HepG2 (cell line): ENCODE measurements around the gene ATP6V1C2. TPM values are rescaled to one million over a fixed set of nuclear protein-coding genes. Genes with fewer than 3 reads are reported as not detected.

ENCODE experiments used
- ATAC-seq: fragments of 200-7000 bp; cut with Tn5 transposase; 3 replicates; pipeline ENCODE4 v1.9.1; 2020; ENCODE audit warnings: mild to moderate bottlenecking, moderate library complexity
- BruUV-seq: library from RNA; stranded (reverse); fragments of 400-500 nt; replicated peaks from 2 replicates; lab custom pipeline; 2021; lab: Mats Ljungman, UMichigan
- CTCF ChIA-PET: fragments of 300-600 bp; formaldehyde crosslinking; extraction: SDS; loops from one replicate; lab custom pipeline; 2021; ENCODE audit warnings: low total read pairs, inconsistent platforms, low intra/inter-chr PET ratio; lab: Yijun Ruan, JAX
- POLR2A ChIA-PET: fragments of 350-600 bp; sonication (Branson Sonifier 250); formaldehyde crosslinking; loops from one replicate; lab custom pipeline; 2020; ENCODE audit warnings: antibody characterized with exemption, inconsistent platforms; lab: Yijun Ruan, JAX
- DNase-seq: peaks from one replicate; pipeline ENCODE4 v3.0.0-alpha.2; 2015; ENCODE audit warnings: low spot score
- FAIRE-seq: peaks from 3 replicates; lab custom pipeline; 2011; peaks lifted over from hg19 to GRCh38; lab: Jason Lieb, UNC
- H2AFZ ChIP-seq: one replicate; pipeline ENCODE4 v1.6.1; 2011; ENCODE audit warnings: low read length, inconsistent platforms
- H3K27ac ChIP-seq: fragments of 300-600 bp; 3 replicates; pipeline ENCODE4 v1.8.0; 2011; ENCODE audit warnings: mixed run types, mild to moderate bottlenecking, mixed read lengths, low read length, inconsistent platforms; ENCODE audit not compliant: insufficient read depth; ENCODE audit errors: extremely low read length
- H3K27me3 ChIP-seq, 2 experiments: fragments of 200-600 bp in 1 of 2; 2 replicates in 1 of 2; 3 replicates in 1 of 2; pipeline versions ENCODE4 v1.6.0 to v1.8.0; 2011; ENCODE audit warnings: low read length in 2 of 2, mild to moderate bottlenecking in 2 of 2, moderate library complexity in 2 of 2, inconsistent platforms in 1 of 2; ENCODE audit not compliant: insufficient read depth in 2 of 2, control insufficient read depth in 1 of 2
- H3K36me3 ChIP-seq, 2 experiments: fragments of 200-600 bp in 1 of 2; replicated peaks in 1 of 2; 2 replicates in 1 of 2; 3 replicates in 1 of 2; pipeline versions ENCODE4 v1.5.1 to v1.8.0; 2011; ENCODE audit warnings: low read length in 2 of 2, inconsistent platforms in 1 of 2; ENCODE audit not compliant: insufficient read depth in 2 of 2, control insufficient read depth in 1 of 2
- H3K4me1 ChIP-seq: 2 replicates; pipeline ENCODE4 v1.5.1; 2012; ENCODE audit warnings: low read length, inconsistent platforms; ENCODE audit not compliant: insufficient read depth
- H3K4me2 ChIP-seq: 2 replicates; pipeline ENCODE4 v1.6.0; 2011; ENCODE audit warnings: low read depth, low read length, inconsistent platforms
- H3K4me3 ChIP-seq, 3 experiments: fragments of 200-600 bp in 1 of 3; sonication (generic), shearing (Covaris generic) in 1 of 3; replicated peaks in 1 of 3; 2 replicates each; pipeline ENCODE4 v1.5.1; 2011 to 2016; ENCODE audit warnings: low read length in 3 of 3, inconsistent platforms in 2 of 3, low read depth in 2 of 3, mild to moderate bottlenecking in 2 of 3, control low read depth in 1 of 3, mixed read lengths in 1 of 3; ENCODE audit not compliant: insufficient read depth in 1 of 3
- H3K79me2 ChIP-seq: one replicate; pipeline ENCODE4 v1.6.1; 2011; ENCODE audit warnings: low read length, inconsistent platforms; ENCODE audit not compliant: insufficient read depth
- H3K9ac ChIP-seq: 2 replicates; pipeline ENCODE4 v1.6.0; 2011; ENCODE audit warnings: mild to moderate bottlenecking, low read depth, low read length, inconsistent platforms; ENCODE audit not compliant: insufficient read depth
- H3K9me3 ChIP-seq: 2 replicates; pipeline ENCODE4 v1.5.1; 2012; ENCODE audit warnings: mild to moderate bottlenecking, low read length
- H4K20me1 ChIP-seq: 2 replicates; pipeline ENCODE4 v1.6.0; 2011; ENCODE audit warnings: inconsistent platforms, mild to moderate bottlenecking, low read length, moderate library complexity; ENCODE audit not compliant: insufficient read depth
- ARHGAP35 ChIP-seq: sonication (generic); formaldehyde crosslinking; IDR thresholded peaks from 2 replicates; pipeline ENCODE4 v1.9.0; 2022; ENCODE audit warnings: mild to moderate bottlenecking, inconsistent platforms, moderate library complexity, missing genetic modification reagents, borderline replicate concordance
- CEBPB ChIP-seq: IDR thresholded peaks from 2 replicates; pipeline ENCODE4 v1.6.1; 2011; ENCODE audit warnings: low read depth, low read length, improper control_type of control experiment, borderline replicate concordance
- EEA1 ChIP-seq: sonication (generic); formaldehyde crosslinking; IDR thresholded peaks from 2 replicates; pipeline ENCODE4 v1.5.1; 2020; ENCODE audit warnings: mild to moderate bottlenecking, missing genetic modification reagents, borderline replicate concordance
- GLI4 ChIP-seq: sonication (generic); formaldehyde crosslinking; IDR thresholded peaks from 2 replicates; pipeline ENCODE4 v1.5.1; 2020; ENCODE audit warnings: missing genetic modification reagents, mild to moderate bottlenecking, moderate library complexity, borderline replicate concordance
- KDM5B ChIP-seq: sonication (generic); formaldehyde crosslinking; IDR thresholded peaks from 2 replicates; pipeline ENCODE4 v1.4.0; 2020; ENCODE audit warnings: missing genetic modification reagents, mild to moderate bottlenecking, borderline replicate concordance
- MED8 ChIP-seq: sonication (generic); formaldehyde crosslinking; IDR thresholded peaks from 2 replicates; pipeline ENCODE4 v1.8.1; 2023; ENCODE audit warnings: mild to moderate bottlenecking, missing genetic modification reagents; ENCODE audit not compliant: insufficient replicate concordance
- SALL1 ChIP-seq: sonication (generic); formaldehyde crosslinking; IDR thresholded peaks from 2 replicates; pipeline ENCODE4 v1.8.0; 2022; ENCODE audit warnings: mild to moderate bottlenecking, missing genetic modification reagents
- TARDBP ChIP-seq: sonication (generic); formaldehyde crosslinking; IDR thresholded peaks from 2 replicates; pipeline ENCODE4 v1.8.0; 2022; ENCODE audit warnings: mild to moderate bottlenecking, missing genetic modification reagents
- ZNF512B ChIP-seq: sonication (generic); formaldehyde crosslinking; IDR thresholded peaks from 2 replicates; pipeline ENCODE4 v1.5.1; 2020; ENCODE audit warnings: missing genetic modification reagents, mild to moderate bottlenecking, borderline replicate concordance
- ZZZ3 ChIP-seq: sonication (generic); formaldehyde crosslinking; IDR thresholded peaks from 2 replicates; pipeline ENCODE4 v1.4.0; 2020; ENCODE audit warnings: missing genetic modification reagents, mild to moderate bottlenecking, borderline replicate concordance
- WGBS: methylation state at CpG from one replicate; pipeline ENCODE4 v1.1.6; 2017; ENCODE audit warnings: low lambda C conversion rate; 5-methylcytosine and 5-hydroxymethylcytosine counted together
- in situ Hi-C: cut with HindIII; loops from 2 replicates; pipeline ENCODE4 v1.10.0; 2017; ENCODE audit warnings: low pct_unique_long_range_greater_than_20kb; ENCODE audit not compliant: extremely low pct_ligation_motif_present
- intact Hi-C: fragments of 100-400 bp; cut with micrococcal nuclease; formaldehyde crosslinking; loops from one replicate; pipeline ENCODE4 v1.10.0; 2022; ENCODE audit not compliant: unreplicated experiment
- polyA plus RNA-seq, 8 experiments: library from polyadenylated mRNA; depleted of rRNA in 3 of 8; stranded (reverse) in 7 of 8; unstranded in 1 of 8; fragments of >200 nt; fragmentation: Illumina TruSeq in 4 of 8; extraction: Trizol in 4 of 8; gene quantifications; 2 replicates each; pipeline versions ENCODE4 v1.2.1 to v1.2.3, GENCODE V29; 2011 to 2016; ENCODE audit warnings: low read depth in 4 of 8, missing spikeins in 1 of 8, mixed read lengths in 1 of 8; ENCODE audit not compliant: insufficient read depth in 1 of 8
- total RNA-seq, 5 experiments: library from RNA; depleted of rRNA; stranded (reverse); fragments of >200 nt; fragmentation: Illumina TruSeq; extraction: Trizol; gene quantifications; 2 replicates each; pipeline ENCODE4 v1.2.3, GENCODE V29; 2016; ENCODE audit warnings: low read depth in 1 of 5
- TF ChIP-seq, protein P1 (sequence below), 2 experiments: sonication (generic) in 1 of 2; formaldehyde crosslinking in 1 of 2; IDR thresholded peaks; 2 replicates each; pipeline versions ENCODE4 v1.4.0 to v1.6.1; 2016 to 2020; ENCODE audit warnings: borderline replicate concordance in 1 of 2, low read depth in 1 of 2, mild to moderate bottlenecking in 1 of 2, missing genetic modification reagents in 1 of 2

The ATP6V1C2 gene
- total and polyA plus RNA-seq, 2 of the 13 experiments (the other 11 are each of a cell fraction or from before 2014, with no cell fraction given), result 0.04 to 0.29 TPM

DNA sequence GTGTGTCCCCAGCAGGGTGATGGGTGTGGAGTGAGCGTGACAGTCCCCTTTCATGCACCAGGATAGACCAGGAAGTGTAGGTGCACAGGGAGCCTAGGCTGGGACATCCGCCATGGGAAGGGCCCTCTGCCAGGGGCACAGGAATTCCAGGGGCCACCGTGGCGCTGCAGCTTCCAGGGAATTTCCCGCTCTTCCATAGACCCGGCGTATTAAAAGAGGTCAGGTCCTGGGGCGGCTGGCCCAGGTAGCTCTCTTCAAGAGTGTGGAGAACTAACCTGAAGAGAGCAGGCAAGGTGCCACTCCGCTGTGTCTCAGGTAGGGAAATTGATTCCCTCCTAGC is 42.0 kb downstream of the ATP6V1C2 start:
- no peak overlapping the region for H2AFZ ChIP-seq
- in situ Hi-C loops (no loop called here), intact Hi-C loops (no loop called here)
- no peaks in the 10 kb centered on the region for H4K20me1 ChIP-seq
- H3K4me1 ChIP-seq, result peaks cover 38% of the 10 kb centered on the region
- ATAC-seq (peak; percentile 12), DNase-seq (no peak), FAIRE-seq (no peak)
- ChIA-PET CTCF (no interaction called here), POLR2A (no interaction called here)
- WGBS, result 12% methylated on average over 9 of the region's 9 CpGs
- H3K4me3 ChIP-seq, result peak overlapping the region in 1 of 3 experiments; percentile 55; a peak in 1 of 6 replicates
- no peaks in the 10 kb centered on the region for H3K9me3 ChIP-seq
- BruUV-seq, result no TSS peak
- peaks cover 6 to 70% of the 10 kb centered on the region in 2 experiments; a peak in 4 of 5 replicates for H3K27me3 ChIP-seq
- no peak overlapping the region for H3K27ac ChIP-seq
- no peak overlapping the region for H3K9ac ChIP-seq
- H3K4me2 ChIP-seq, result peak overlapping the region; percentile 66
- H3K36me3 ChIP-seq, result no peaks in the 10 kb centered on the region
- peak; percentile 46; the same call in 1 of the 2 replicates for TF ChIP-seq KDM5B
- TF ChIP-seq ZZZ3 (CRISPR knock-in tag), result no peak
- TF ChIP-seq EEA1 (CRISPR knock-in tag), result no peak
- TF ChIP-seq, protein P1, sequence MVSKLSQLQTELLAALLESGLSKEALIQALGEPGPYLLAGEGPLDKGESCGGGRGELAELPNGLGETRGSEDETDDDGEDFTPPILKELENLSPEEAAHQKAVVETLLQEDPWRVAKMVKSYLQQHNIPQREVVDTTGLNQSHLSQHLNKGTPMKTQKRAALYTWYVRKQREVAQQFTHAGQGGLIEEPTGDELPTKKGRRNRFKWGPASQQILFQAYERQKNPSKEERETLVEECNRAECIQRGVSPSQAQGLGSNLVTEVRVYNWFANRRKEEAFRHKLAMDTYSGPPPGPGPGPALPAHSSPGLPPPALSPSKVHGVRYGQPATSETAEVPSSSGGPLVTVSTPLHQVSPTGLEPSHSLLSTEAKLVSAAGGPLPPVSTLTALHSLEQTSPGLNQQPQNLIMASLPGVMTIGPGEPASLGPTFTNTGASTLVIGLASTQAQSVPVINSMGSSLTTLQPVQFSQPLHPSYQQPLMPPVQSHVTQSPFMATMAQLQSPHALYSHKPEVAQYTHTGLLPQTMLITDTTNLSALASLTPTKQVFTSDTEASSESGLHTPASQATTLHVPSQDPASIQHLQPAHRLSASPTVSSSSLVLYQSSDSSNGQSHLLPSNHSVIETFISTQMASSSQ (IDR thresholded peaks at IDR 0.05; ENCODE audit: low read depth), result no peak
- TF ChIP-seq, protein P1 (CRISPR knock-in tag; IDR thresholded peaks at IDR 0.05; ENCODE audit: borderline replicate concordance), result no peak
- TF ChIP-seq ARHGAP35 (CRISPR knock-in tag), result no peak
- TF ChIP-seq GLI4 (CRISPR knock-in tag), result no peak
- TF ChIP-seq SALL1 (CRISPR knock-in tag), result no peak
- no peak for TF ChIP-seq TARDBP
- peak; percentile 2 for TF ChIP-seq MED8
- TF ChIP-seq CEBPB, result no peak
- no peak for TF ChIP-seq ZNF512B (CRISPR knock-in tag)
- H3K79me2 ChIP-seq, result no peaks in the 10 kb centered on the region
